Stimulated activated CD4-positive, alpha-beta T cell treated with anti-CD3 and anti-CD28 coated beads, Interleukin-1b, Interleukin-23, amount 100 ng/mL, for 1 hour (primary cell): Measurements from ENCODE around the gene FMNL2.

Experiments used
- DNase-seq, 2 donors: peaks; one replicate each; pipeline ENCODE4 v3.0.0-alpha.2; 2020; ENCODE audit warnings: low read depth in 2 of 2

Gene FMNL2

DNA sequence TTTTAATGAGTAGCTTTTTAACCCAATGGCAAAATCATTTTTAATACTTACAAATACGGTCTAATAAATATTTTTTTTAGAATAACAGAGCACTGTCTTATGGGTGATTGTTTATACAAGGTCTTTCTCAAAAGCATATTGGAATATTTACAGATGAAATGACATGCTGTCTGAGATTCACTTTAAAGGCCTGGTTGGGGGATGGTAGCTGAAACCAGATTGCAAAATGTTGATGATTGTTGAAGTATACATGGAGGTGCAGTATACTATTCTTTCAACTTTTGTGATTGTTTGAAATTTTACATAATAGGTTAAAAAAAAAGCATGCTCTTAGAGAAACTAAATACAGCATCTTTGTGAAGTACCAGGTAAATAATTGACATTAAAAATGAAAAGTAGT is 111.2 kb downstream of the FMNL2 start:
- no peak for DNase-seq

DNA sequence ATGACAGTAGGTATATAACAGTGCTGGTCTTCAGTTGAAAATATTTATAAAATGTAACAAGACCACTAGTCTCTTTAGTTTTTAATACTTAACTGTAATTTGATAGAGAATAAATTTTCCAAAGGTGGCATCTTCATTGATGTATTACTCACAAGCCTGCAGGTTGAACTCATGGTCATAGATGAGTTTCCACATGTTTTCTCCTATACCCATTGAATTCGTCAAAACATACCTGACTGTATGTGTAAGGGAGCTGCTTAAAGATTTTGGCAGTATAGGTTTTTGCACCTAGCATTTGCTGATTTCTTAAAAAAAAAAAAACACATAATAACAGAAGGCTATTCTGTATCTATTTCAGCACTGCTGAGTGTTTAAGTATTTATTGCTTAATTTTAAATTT is 112.9 kb downstream of the FMNL2 start:
- DNase-seq, result no peak

DNA sequence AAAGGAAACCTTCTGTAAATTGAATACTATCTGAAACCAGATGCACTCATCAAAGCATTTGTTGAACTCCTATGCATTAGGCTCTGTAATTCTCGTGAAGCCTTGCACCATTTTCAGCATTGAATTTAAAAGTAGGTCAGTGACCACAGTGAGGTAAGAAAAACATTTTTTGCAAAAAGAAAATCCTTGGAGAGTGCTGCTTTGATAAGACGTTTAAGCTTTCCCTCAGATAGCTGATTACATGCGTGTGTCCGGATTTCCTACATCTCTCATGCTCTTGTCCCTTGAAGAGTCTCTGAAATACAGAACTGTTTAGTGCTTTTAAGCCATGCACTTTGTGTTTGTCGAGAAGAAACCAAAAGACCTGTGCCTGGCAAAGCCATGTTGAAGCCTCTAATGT is 113.6 kb downstream of the FMNL2 start:
- no peak for DNase-seq

DNA sequence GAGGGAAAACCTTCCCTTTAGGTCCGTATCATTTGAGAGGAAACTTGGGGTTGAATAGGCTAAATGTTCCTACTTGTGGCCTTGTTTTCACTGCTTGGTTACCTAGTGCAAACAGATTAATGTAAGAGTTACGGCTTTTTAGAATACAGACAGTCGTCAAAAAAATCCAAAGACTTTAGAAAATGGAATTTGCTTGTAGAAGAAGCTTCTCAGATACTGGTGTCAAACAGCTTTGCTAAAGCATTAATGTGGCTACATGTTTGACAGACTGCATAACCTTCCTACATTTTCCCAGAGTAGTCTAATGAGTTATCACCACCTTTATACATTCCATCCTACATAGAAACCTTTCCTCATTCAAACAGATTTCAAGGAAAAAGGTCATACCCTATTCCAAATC is 114.6 kb downstream of the FMNL2 start:
- no peak for DNase-seq

- no peak for DNase-seq
Measured at GRCh38 chr2:152450176-152450575, 115.2 kb downstream of the FMNL2 start.

GRCh38 chr2:152452256-152452973 is 117.4 kb downstream of the FMNL2 start:
- no peak for DNase-seq

GRCh38 chr2:152453129-152453911 is 118.3 kb downstream of the FMNL2 start:
- DNase-seq, result no peak

GRCh38 chr2:152454371-152454770 is 119.4 kb downstream of the FMNL2 start:
- DNase-seq, result no peak

DNA sequence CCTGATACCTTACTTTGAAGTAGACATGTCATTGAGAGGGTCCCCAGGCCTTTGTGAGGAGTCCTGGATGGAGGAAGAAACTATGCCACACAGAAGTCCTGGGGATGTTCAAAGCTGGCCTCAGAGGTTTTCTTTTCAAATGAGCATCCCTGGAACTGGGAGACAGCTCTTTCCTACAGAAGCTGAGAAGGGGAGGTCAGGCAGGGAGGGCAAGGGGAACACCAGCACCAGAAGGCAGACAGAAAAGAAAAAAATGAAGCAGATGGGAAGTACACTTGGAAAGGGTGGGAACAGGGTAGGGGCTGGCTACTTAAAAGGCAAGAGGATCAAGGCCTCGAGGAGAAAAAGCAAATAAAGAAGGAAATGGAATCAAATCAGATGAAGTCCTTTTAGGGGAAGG is 120.0 kb downstream of the FMNL2 start:
- no peak for DNase-seq

DNA sequence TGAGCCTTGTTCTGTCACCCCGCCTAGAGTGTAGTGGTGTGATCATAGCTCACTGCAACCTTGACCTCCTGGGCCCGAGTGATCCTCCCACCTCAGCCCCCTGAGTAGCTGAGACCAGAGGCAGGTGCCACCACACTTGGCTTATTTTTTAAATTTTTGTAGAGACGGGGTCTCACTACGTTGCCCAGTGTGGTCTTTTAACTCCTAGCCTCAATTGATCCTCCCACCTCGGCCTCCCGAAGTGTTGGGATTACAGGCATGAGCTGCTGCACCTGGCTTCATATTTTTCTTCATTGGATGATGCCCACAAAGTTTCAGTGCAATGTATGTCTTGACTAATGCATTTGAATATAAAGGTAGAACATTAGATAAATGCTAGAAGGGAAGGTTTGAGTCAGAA is 120.8 kb downstream of the FMNL2 start:
- DNase-seq, result no peak

DNA sequence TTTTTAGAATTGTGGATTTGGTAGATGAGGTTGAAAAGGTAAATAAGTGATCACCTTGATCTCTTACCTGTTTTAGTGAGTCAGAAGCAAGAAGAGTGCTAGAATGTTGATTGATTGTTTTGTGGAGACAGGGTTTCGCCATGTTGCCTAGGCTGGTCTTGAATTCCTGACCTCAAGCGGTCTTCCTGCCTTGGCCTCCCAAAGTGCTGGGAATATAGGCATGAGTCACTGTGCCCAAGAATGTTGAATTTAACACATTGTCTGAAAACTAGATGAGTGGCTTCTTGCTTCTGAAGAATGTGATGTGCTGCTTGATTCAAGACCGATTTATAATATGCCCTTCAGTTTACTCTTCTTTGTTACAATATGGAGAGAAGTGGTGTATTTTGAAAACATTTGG is 121.3 kb downstream of the FMNL2 start:
- DNase-seq, result no peak

DNA sequence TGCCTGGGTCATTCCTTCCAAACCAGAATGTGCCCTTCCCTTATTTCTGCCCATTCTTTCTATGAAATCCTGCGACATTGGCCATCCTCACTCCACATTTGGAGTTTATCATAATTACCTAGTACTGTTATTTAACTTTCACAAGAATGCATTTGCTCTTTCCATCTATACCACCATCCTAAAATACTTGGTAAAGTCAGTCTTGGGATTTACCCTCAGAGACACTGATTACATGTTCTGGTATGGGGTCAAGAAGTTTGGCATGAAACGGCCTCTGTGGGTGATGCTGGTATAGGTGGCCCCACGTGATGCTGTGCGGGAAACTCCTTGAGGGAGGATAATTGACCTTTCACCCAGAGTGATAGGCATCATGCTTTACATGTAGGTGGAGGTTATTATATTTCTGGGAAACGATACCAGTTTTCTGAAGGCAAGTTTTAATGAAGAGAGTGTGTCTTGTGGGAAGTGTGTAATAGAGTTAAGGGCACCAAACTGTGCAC is 123.5 kb downstream of the FMNL2 start:
- no peak for DNase-seq

DNA sequence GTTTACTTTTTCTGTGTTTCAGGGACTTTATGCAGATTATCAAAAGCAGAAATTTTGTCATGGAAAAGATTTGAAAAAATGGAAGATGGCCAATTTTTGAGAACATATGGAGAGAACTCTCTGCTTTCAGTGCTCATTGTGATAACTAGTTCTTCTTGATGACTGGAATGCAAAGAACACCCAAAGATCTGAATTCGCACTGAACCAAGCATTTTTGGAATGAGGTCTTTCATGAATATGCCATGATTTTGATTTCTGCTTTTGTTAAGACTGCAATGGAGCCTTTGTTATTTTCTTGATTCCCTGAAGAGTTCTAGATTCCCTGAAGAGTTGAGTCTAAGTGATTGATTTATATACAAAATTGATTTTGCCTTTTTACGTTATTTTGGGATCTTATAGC is 124.1 kb downstream of the FMNL2 start:
- DNase-seq, result no peak

DNA sequence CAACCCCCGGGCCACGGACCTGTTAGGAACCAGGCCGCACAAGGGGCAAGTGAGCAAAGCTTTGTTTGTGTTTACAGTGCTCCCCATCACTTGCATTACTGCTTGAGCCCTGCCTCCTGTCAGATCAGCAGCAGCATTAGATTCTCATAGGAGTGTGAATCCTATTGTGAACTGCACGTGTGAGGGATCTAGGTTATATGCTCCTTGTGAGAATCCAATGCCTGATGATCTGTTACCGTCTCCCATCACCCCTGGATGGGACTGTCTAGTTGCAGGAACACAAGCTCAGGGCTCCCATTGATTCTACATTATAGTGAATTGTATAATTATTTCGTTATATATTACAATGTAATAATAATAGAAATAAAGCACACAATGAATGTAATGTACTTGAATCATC is 125.6 kb downstream of the FMNL2 start:
- no peak for DNase-seq

- DNase-seq, result no peak
Measured at GRCh38 chr2:152462120-152462519, 127.1 kb downstream of the FMNL2 start.

GRCh38 chr2:152462779-152463178 is 127.8 kb downstream of the FMNL2 start:
- DNase-seq, result no peak

GRCh38 chr2:152464851-152465470 is 130.0 kb downstream of the FMNL2 start:
- DNase-seq, result no peak

GRCh38 chr2:152465541-152465940 is 130.6 kb downstream of the FMNL2 start:
- DNase-seq, result no peak

DNA sequence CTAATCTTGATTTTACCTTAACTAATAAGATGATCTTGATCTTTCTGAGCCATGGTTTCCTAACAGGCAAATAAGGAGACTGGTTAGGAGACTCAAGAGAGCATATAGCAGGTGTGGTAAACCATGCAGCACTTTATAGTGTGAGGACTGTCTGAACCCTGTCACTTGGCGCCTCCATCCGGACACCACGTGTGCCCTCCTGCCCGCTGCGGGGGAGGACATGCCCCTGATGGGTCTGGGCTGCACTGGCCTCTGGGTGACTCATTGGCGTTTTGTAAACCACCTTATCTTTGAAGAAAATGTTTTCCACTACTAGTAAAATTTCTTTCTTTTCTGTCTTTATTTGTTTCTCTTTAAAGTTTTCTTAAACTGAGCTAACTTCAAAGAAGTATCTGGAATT is 131.1 kb downstream of the FMNL2 start:
- DNase-seq, result no peak

GRCh38 chr2:152466980-152467676 is 132.2 kb downstream of the FMNL2 start:
- DNase-seq, result no peak

- no peak for DNase-seq
Measured at GRCh38 chr2:152467677-152468410, 132.9 kb downstream of the FMNL2 start.
